Measurements from ENCODE around the gene SMARCA2. TPM values are rescaled to one million over a fixed set of nuclear protein-coding genes. Genes with fewer than 3 reads are reported as not detected.

SMARCA2 gene
- total and polyA plus RNA-seq, 9 donors = 108 to 404 (median 199) TPM

DNA sequence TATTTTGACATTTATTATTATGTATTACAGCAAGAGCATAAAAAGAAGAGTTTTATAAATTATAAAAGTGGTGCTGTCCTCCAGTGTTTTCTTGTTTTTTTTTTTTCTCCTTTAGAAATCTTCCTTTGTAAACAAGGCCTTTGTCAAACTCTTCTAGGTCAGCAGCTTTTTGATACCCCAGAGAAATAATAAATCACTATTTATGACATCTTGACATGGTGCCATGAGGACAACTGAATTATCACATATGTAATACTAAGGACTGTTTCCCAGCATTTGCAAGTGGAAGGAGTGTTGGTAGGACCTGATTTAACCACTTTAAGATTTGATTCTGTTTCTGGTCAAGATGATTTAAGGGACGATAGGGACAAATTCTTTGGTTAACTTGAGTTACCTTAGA lies 4.6 kb downstream of the SMARCA2 start:
- intact Hi-C loops (cut with DNase I) = loop anchor here in 2 of 4 donors (5.0 to 10.0 kb wide), 3 partner anchors 105 to 818 kb away; no protein-coding TSS in a partner anchor
- H3K27me3 ChIP-seq = no peaks in the 10 kb centered on the region
- H3K4me1 ChIP-seq (ENCODE audit: insufficient read depth) = peaks cover 22% of the 10 kb centered on the region
- no peak overlapping the region for H3K4me3 ChIP-seq
- TF ChIP-seq POLR2A (IDR thresholded peaks at IDR 0.05) = no peak
- TF ChIP-seq CTCF (IDR thresholded peaks at IDR 0.05) = no peak
- no peak for TF ChIP-seq EP300 (IDR thresholded peaks at IDR 0.05)
- H3K36me3 ChIP-seq = no peaks in the 10 kb centered on the region
- H3K9me3 ChIP-seq = no peaks in the 10 kb centered on the region
- DNase-seq = no peak
- WGBS, 3 donors = 82 to 89% (median 84%) methylated on average over 1 of the region's 1 CpG
- no peak overlapping the region for H3K27ac ChIP-seq

- H3K9me3 ChIP-seq = no peaks in the 10 kb centered on the region
- H3K4me1 ChIP-seq (ENCODE audit: insufficient read depth) = peaks cover 24% of the 10 kb centered on the region
- H3K27ac ChIP-seq = no peak overlapping the region
- H3K27me3 ChIP-seq = no peaks in the 10 kb centered on the region
- 88 to 93% (median 91%) methylated on average over 7 of the region's 7 CpGs for WGBS, 3 donors
- H3K4me3 ChIP-seq = no peak overlapping the region
- no peak for TF ChIP-seq POLR2A (IDR thresholded peaks at IDR 0.05)
- no peak for TF ChIP-seq EP300 (IDR thresholded peaks at IDR 0.05)
- no peak for TF ChIP-seq CTCF (IDR thresholded peaks at IDR 0.05)
- intact Hi-C loops (cut with DNase I) = no loop called here
- DNase-seq = no peak
- no peaks in the 10 kb centered on the region for H3K36me3 ChIP-seq
These were observed 6.6 kb downstream of the SMARCA2 start for GRCh38 chr9:2021731-2022130.

GRCh38 chr9:2022560-2022959 lies 7.4 kb downstream of the SMARCA2 start:
- TF ChIP-seq EP300 (IDR thresholded peaks at IDR 0.05) = no peak
- TF ChIP-seq POLR2A (IDR thresholded peaks at IDR 0.05) = no peak
- TF ChIP-seq CTCF (IDR thresholded peaks at IDR 0.05) = no peak
- intact Hi-C loops (cut with DNase I) = no loop called here
- Histone ChIP-seq H3K4me3 (no peak overlapping the region), H3K9me3 (no peaks in the 10 kb centered on the region), H3K27ac (no peak overlapping the region), H3K4me1 (ENCODE audit: insufficient read depth) (peaks cover 25% of the 10 kb centered on the region), H3K27me3 (no peaks in the 10 kb centered on the region), H3K36me3 (no peaks in the 10 kb centered on the region)
- WGBS, 3 donors = 87 to 92% (median 87%) methylated on average over 1 of the region's 1 CpG
- no peak for DNase-seq

DNA sequence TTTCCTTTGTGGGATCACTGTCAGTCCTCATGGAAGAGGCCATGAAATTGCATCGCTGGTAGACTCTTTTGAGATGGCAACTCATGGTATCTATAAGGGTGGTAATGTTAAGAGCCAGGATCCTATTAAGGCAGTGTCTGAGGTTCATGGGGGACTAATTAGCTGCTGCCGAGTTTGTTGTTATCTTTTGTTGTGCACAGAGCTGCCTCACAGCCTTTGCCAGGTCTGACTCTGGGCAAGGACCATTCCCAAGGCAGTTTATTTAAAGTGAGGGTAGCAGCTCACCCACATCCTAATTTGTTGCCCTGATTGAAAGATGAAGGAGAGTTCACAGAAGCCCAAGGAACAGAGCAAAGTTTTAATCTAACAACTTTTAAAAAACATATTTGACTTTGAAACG lies 7.9 kb downstream of the SMARCA2 start:
- Histone ChIP-seq H3K4me3 (no peak overlapping the region), H3K9me3 (no peaks in the 10 kb centered on the region), H3K27me3 (no peaks in the 10 kb centered on the region), H3K27ac (no peak overlapping the region), H3K4me1 (ENCODE audit: insufficient read depth) (peaks cover 28% of the 10 kb centered on the region), H3K36me3 (no peaks in the 10 kb centered on the region)
- TF ChIP-seq EP300 (IDR thresholded peaks at IDR 0.05) = no peak
- TF ChIP-seq CTCF (IDR thresholded peaks at IDR 0.05) = no peak
- no peak for TF ChIP-seq POLR2A (IDR thresholded peaks at IDR 0.05)
- intact Hi-C loops (cut with DNase I) = no loop called here
- no peak for DNase-seq
- 32 to 35% (median 33%) methylated on average over 3 of the region's 3 CpGs for WGBS, 3 donors
